ENCODE measurements around the gene NCSTN.

The NCSTN gene

DNA sequence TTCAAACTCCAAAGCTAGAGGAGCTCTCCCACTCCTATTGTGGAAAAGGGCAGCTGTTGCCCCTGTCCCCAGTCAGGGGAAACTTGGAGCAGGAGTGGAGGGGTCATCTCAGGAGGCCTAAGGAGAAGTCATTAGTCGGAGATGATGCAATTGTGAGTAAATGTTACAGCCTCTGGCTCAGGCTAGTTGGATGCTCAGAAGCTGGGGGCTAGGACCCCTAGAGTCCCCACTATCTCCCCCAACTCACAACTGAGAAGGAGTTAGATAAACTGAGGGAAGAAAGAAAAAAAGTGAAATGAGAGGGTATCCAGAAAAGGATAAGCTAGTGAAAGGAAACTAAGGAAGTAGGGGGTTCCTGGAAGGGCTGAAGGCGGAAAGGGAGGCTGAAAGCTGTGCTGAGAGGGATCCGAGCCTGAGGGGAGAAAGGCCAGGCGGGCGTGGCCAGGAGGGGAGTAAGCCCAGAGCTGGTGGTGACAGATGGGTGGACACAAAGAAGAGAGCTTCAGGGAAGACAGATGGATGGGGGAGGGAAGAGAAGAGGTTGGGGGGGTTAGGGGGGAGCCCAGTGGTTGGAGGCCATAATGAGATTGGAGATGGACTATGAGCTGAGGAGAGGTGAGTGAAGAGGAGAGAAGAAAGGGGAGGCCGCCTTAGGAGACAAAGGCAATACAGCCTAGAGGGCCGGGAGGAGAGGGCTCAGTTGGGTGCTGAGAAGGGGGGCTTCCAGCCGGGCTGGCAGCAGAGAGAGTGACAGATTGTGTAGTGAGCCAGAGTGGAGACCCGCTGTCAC is 19.2 kb downstream of the NCSTN start:
- TF ChIP-seq, protein P1, sequence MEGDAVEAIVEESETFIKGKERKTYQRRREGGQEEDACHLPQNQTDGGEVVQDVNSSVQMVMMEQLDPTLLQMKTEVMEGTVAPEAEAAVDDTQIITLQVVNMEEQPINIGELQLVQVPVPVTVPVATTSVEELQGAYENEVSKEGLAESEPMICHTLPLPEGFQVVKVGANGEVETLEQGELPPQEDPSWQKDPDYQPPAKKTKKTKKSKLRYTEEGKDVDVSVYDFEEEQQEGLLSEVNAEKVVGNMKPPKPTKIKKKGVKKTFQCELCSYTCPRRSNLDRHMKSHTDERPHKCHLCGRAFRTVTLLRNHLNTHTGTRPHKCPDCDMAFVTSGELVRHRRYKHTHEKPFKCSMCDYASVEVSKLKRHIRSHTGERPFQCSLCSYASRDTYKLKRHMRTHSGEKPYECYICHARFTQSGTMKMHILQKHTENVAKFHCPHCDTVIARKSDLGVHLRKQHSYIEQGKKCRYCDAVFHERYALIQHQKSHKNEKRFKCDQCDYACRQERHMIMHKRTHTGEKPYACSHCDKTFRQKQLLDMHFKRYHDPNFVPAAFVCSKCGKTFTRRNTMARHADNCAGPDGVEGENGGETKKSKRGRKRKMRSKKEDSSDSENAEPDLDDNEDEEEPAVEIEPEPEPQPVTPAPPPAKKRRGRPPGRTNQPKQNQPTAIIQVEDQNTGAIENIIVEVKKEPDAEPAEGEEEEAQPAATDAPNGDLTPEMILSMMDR (IDR thresholded peaks at IDR 0.05; ENCODE audit: insufficient read depth, low read depth, low read length, missing control alignments) = no peak
- no peak for DNase-seq (ENCODE audit: low read depth)
- no peak overlapping the region for H3K4me3 ChIP-seq (ENCODE audit: low read depth, low read length)

DNA sequence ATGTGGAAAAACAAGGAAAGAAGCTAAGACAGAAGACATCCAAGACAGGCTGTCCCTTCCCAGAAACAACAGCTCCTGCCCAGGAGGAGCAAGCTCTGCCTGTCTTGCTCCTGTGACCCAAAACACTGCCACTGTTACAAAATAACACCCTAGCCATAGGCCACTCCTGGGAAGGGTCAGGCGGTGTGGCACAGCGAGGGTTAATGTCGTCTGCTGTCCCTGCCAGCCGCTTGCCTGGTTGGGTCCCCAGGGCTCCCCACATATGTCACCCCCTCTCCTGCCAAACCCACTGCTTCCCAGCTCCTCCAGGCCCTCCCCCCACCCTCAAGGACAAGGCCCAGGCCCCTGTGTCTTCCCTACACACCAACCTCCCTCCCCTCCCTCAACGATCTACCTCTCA is 19.8 kb downstream of the NCSTN start:
- no peak overlapping the region for H3K4me3 ChIP-seq (ENCODE audit: low read depth, low read length)
- no peak for DNase-seq (ENCODE audit: low read depth)
- TF ChIP-seq, protein P1 (IDR thresholded peaks at IDR 0.05; ENCODE audit: insufficient read depth, low read depth, low read length, missing control alignments) = no peak

DNA sequence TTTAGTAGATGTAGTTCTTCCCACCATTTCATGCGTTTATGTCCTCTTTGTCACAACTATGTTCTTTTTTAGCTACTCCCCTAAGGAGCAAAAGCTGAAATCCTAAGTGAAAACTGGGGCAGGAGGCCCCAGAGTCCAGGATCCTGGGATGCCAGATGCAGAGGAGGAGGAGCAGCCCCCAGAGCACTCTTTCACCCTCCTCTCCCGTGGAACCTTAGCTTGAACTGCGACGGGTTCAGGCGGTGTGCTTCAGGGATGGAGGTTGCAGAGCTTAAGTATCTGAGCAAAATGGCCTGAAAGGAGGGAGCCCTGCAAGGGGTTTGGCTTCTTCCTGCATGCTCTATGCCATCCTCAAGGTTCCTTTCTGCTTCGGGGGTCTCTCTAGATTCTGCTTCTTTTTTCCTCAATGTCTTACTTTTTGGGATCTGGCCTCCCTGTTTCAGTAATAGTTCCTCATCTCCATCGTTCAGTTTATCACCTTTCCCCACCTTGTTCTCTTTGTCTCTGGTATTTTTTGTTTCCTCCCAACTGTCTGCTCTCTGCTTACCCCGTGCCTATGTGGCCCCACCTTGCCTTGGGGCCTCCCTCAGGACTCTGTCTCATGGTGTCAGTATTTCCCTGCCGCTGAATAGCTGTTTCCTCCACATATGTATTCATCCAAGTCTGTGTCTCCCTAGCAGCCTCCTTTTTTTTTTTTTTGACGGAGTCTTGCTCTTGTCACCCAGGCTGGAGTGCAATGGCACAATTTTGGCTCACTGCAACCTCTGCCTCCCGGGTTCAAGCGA is 21.0 kb downstream of the NCSTN start:
- no peak overlapping the region for H3K4me3 ChIP-seq (ENCODE audit: low read depth, low read length)
- TF ChIP-seq, protein P1 (IDR thresholded peaks at IDR 0.05; ENCODE audit: insufficient read depth, low read depth, low read length, missing control alignments) = no peak
- DNase-seq (ENCODE audit: low read depth) = no peak

DNA sequence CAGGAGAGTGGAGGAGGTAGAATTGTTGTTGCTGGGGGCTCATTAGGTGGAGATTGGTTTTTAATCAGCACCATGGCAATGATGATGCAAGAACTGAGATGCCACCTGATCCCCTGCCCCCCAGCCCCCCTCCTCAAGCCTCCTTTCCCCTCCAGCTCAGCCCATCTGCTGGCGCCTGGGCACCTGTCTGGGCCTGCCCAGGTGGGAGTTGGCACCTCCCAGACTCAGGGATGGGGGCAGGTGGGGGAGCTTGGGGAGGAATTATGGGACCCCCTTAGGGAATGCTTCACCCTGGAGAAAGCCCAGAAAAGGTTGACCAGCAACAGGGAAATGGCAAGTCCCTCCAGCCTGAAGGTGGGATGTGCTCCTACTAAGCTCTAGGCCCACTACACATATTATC is 22.1 kb downstream of the NCSTN start:
- DNase-seq (ENCODE audit: low read depth) = no peak
- no peak overlapping the region for H3K4me3 ChIP-seq (ENCODE audit: low read depth, low read length)
- TF ChIP-seq, protein P1 (IDR thresholded peaks at IDR 0.05; ENCODE audit: insufficient read depth, low read depth, low read length, missing control alignments) = no peak

DNA sequence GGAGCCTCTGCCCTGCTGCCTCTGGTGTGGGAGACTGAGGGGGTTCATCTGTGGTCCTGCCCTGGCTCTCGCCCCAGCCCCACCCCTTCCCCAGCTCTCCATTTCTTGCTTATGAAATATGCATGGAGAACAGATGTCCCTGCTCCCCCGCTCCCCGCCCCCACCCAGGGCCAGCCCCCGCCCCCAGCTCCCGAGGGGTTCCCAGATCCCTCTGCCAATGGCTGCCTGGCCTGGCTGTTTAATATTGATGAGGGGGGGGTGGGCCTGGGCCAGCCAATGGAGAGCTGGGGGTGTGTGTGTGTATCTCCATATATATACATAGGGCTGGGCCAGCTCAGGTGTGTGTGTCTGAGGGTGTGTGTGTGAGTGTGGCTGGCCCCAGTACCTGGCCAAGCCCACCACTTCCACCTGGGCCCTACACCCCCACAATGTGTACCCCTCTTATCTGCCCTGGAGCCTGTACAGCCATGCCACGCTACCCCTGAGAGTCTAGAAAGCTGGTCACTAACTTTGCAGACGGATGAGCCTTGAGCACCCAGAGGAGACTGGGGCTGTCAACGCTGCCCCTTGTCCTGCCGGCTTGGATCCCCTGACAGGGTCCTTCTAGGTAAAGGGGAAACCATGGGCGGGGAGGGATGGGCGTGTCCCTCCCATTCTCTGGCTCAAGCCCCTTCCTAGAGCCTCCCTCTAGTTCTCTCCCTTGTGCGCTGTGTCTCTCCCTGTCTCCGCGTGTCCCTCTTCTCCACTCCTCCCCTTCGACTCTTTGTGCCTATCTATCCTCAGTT is 23.7 kb downstream of the NCSTN start, which contains the start of gene NHLH1:
Gene NHLH1, plus strand, starts transcription at position 341 of the 785 bp plus-strand sequence. CDS start 3,661 bp downstream, outside the sequence.
- H3K4me3 ChIP-seq (ENCODE audit: low read depth, low read length) = no peak within 1 kb of the TSS
- no peak for DNase-seq (ENCODE audit: low read depth)
- TF ChIP-seq, protein P1 (IDR thresholded peaks at IDR 0.05; ENCODE audit: insufficient read depth, low read depth, low read length, missing control alignments) = no peak

DNA sequence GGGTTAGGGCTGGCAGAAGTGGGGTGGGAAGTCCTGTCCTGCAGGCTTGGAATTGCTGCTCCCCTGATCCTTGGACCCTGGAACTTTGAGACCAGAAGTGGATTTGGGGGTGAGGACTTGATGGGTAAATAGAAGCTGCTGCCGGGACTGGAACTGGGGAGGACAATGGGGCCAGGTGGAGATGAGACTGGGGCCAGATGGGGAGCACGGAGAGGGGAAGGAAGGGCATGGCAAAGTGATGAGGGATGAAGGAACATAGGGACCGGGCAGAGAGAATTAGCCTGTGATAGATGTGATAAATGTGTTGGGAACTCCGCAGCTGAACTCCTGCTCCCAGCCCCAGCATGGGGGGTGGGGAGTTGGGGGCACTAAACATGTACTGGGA is 24.3 kb downstream of the NCSTN start:
- H3K4me3 ChIP-seq (ENCODE audit: low read depth, low read length) = no peak overlapping the region
- no peak for DNase-seq (ENCODE audit: low read depth)
- TF ChIP-seq, protein P1 (IDR thresholded peaks at IDR 0.05; ENCODE audit: insufficient read depth, low read depth, low read length, missing control alignments) = no peak

All from GM12865 (cell line).